Measurements from ENCODE around the gene IGF2BP2.

DNA sequence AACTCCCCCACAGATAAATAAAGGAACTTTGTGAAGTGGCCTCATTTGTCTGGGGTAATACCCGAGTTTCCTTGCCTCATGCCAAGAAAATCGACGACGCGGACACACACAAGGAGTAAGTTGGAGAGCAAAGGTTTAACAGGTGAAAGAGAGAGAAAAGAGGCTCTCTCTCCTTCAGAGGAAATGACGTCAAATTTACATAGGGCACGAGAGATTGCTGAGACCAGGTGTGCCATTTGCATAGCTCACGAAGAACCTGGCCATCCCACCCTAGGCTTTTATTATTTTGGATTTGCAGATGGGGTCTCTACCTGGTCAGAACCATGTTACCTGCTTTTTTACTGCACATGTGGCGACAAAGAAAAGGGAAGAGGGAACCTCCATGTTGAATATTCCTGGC, 49.3 kb upstream of the IGF2BP2 start:
- TF ChIP-seq POLR2A (IDR thresholded peaks at IDR 0.05; ENCODE audit: low read depth, low read length): no peak
- no peak for TF ChIP-seq SPI1 (IDR thresholded peaks at IDR 0.05; ENCODE audit: low read depth, low read length)
- no peak for TF ChIP-seq TAF1 (IDR thresholded peaks at IDR 0.05; ENCODE audit: low read depth, low read length)
- no peak for TF ChIP-seq POLR2AphosphoS5 (IDR thresholded peaks at IDR 0.05; ENCODE audit: low read depth, low read length)
- no peak for TF ChIP-seq PAX5 (IDR thresholded peaks at IDR 0.05; ENCODE audit: insufficient read depth, low read length, severe bottlenecking)

Measured in GM12891 (cell line).